ENCODE results near the gene DAGLA.

DNA sequence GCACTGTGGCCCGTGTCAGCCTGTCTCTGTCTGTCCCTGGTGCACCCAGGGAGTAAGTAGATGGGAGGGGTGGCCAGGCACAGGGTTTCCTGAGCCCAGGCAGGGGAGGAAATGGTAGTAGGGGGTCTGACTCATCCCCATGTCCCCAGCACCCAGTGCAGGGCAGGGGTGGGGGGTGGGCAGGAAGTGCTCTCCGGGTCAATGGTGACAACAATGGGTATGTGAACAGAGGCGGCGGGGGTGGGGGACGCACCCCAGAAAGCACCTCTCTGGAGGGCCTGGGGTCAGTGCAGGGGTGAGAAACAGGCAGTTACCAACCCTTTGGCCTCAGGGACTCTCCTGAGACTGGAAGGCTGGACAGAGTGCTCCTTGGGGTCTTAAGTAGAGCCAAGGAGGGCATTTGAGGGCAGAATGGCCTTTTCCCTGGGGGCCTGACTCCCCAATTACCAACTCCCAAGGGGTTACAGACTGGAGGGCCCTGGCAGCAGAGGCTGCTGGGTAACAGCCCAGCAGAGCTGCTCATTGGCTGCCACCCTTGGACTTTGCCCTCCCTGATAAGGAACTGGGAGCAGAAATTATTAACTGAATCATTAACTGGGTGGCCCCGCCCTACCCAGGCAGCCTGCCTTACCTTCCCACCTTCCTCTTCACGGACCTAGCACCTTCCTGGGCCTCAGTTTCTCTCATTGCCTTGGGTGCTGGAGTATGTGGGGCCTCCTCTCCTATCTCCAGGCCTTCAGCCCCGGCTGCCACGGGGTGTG is 76.4 kb downstream of the DAGLA start:
- TF ChIP-seq CTCF (IDR thresholded peaks at IDR 0.05) (no peak), POLR2A (IDR thresholded peaks at IDR 0.05) (no peak), POLR2AphosphoS5 (IDR thresholded peaks at IDR 0.05) (no peak)
